Iris pigment epithelial cell (primary cell): ENCODE measurements around the gene SYN1.
"Not testable (repeated sequence)": the region's sequence is repeated elsewhere in the genome, so short reads cannot be mapped to it uniquely, and the experiment has no call there.

Experiments
- DNase-seq: peaks from one replicate; pipeline ENCODE4 v3.0.0-alpha.2; 2011; ENCODE audit warnings: low read depth

The SYN1 gene

GRCh38 chrX:47619486-47620302 lies at the start of gene SYN1:
SYN1 (minus strand) TSS chrX:47619857; CDS start chrX:47619728, 129 bp downstream.
- DNase-seq: peak; percentile 78

- not testable (repeated sequence) for DNase-seq
Observed at GRCh38 chrX:47665797-47666196, 46.1 kb upstream of the SYN1 start.

- DNase-seq: peak; percentile 72
Observed at GRCh38 chrX:47664737-47665136, 45.1 kb upstream of the SYN1 start.

- DNase-seq: peak; percentile 94
Observed at GRCh38 chrX:47662144-47662657, 42.5 kb upstream of the SYN1 start.

- DNase-seq: no peak
Observed at GRCh38 chrX:47661539-47661938, 41.9 kb upstream of the SYN1 start.

GRCh38 chrX:47659421-47659726 lies 39.7 kb upstream of the SYN1 start:
- no peak for DNase-seq

- peak; percentile 95 for DNase-seq
Observed at GRCh38 chrX:47658684-47659420, 39.2 kb upstream of the SYN1 start, which contains the start of gene UXT. UXT (minus strand) TSS chrX:47659180; CDS start chrX:47658927, 253 bp downstream.

GRCh38 chrX:47658301-47658683 lies 38.6 kb upstream of the SYN1 start:
- DNase-seq: no peak

- DNase-seq: no peak
Observed at GRCh38 chrX:47651043-47651905, 31.6 kb upstream of the SYN1 start.

GRCh38 chrX:47650164-47651042 lies 30.7 kb upstream of the SYN1 start, which contains the start of gene ELK1:
ELK1 (minus strand) TSS chrX:47650563; CDS start chrX:47641441, 9,122 bp downstream.
- peak; percentile 99 for DNase-seq

GRCh38 chrX:47649781-47650163 lies 30.1 kb upstream of the SYN1 start:
- DNase-seq: no peak

- peak; percentile 16 for DNase-seq
Observed at GRCh38 chrX:47649271-47649670, 29.6 kb upstream of the SYN1 start.

- peak; percentile 74 for DNase-seq
Observed at GRCh38 chrX:47648376-47648775, 28.7 kb upstream of the SYN1 start.

GRCh38 chrX:47646636-47647035 lies 27.0 kb upstream of the SYN1 start:
- DNase-seq: no peak

- DNase-seq: peak; percentile 47
Observed at GRCh38 chrX:47645530-47645929, 25.9 kb upstream of the SYN1 start.

GRCh38 chrX:47644557-47645091 lies 25.0 kb upstream of the SYN1 start:
- peak; percentile 49 for DNase-seq

GRCh38 chrX:47643926-47644325 lies 24.3 kb upstream of the SYN1 start:
- peak; percentile 56 for DNase-seq

GRCh38 chrX:47638816-47639215 lies 19.2 kb upstream of the SYN1 start:
- DNase-seq: no peak

- peak; percentile 27 for DNase-seq
Observed at GRCh38 chrX:47637546-47638195, 18.0 kb upstream of the SYN1 start.

GRCh38 chrX:47634871-47635575 lies 15.4 kb upstream of the SYN1 start:
- no peak for DNase-seq
